ENCODE results near the gene KLK15.

KLK15 gene

DNA sequence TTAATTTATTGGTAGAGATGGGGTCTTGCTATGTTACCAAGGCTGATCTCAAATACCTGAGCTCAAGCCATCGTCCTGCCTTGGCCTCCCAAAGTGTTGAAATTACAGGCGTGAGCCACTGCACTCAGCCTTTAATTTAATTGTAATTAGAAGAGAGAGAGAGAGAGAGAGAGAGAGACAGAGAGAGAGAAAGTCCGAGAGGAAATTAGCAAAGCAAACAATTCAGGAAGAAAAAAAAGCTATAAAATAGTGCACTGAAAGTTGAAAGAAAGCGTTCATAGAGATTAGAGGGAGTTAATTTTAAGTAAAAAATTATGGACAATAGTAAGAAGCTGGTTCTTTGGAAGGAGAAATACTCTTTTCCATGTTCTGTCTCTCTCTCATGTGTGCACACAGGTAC, 56.1 kb downstream of the KLK15 start:
- TF ChIP-seq, protein P1, sequence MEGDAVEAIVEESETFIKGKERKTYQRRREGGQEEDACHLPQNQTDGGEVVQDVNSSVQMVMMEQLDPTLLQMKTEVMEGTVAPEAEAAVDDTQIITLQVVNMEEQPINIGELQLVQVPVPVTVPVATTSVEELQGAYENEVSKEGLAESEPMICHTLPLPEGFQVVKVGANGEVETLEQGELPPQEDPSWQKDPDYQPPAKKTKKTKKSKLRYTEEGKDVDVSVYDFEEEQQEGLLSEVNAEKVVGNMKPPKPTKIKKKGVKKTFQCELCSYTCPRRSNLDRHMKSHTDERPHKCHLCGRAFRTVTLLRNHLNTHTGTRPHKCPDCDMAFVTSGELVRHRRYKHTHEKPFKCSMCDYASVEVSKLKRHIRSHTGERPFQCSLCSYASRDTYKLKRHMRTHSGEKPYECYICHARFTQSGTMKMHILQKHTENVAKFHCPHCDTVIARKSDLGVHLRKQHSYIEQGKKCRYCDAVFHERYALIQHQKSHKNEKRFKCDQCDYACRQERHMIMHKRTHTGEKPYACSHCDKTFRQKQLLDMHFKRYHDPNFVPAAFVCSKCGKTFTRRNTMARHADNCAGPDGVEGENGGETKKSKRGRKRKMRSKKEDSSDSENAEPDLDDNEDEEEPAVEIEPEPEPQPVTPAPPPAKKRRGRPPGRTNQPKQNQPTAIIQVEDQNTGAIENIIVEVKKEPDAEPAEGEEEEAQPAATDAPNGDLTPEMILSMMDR (conservative IDR thresholded peaks at IDR 0.05; ENCODE audit: control insufficient read depth, insufficient read depth, low read depth, low read length), result no peak
- DNase-seq (ENCODE audit: low read depth), result no peak
- H3K4me3 ChIP-seq (ENCODE audit: control insufficient read depth, low read depth, low read length), result no peak overlapping the region

DNA sequence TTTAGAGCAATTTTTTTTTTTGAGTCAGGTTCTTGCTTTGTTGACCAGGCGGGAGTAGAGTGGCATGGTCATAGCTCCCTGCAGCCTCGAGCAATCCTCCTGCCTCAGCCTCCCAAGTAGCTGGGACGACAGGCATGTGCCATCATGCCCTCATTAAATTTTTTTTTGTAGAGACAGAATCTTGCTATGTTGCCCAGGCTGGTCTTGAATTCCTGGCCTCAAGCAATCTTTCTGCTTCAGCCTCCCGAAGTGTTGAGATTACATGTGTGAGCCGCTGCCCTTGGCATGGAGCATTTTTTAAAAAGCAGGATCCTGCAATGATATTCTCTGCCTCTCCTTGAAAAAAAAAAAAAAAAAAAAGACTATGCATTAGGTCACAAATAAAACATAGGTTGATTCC, 57.2 kb downstream of the KLK15 start:
- no peak for DNase-seq (ENCODE audit: low read depth)
- TF ChIP-seq, protein P1 (conservative IDR thresholded peaks at IDR 0.05; ENCODE audit: control insufficient read depth, insufficient read depth, low read depth, low read length), result no peak

More for the DNA sequence above, 57.2 kb downstream of the KLK15 start:
- no peak overlapping the region for H3K4me3 ChIP-seq (ENCODE audit: control insufficient read depth, low read depth, low read length)
